Measurements from ENCODE around the gene ULBP1.
"Not testable (repeated sequence)": the region's sequence is repeated elsewhere in the genome, so short reads cannot be mapped to it uniquely, and the experiment has no call there.

Gene ULBP1

GRCh38 chr6:150018846-150019580 lies 55.3 kb downstream of the ULBP1 start:
- no peak overlapping the region for H3K27ac ChIP-seq
- no peak overlapping the region for H3K4me3 ChIP-seq

GRCh38 chr6:150021870-150022269 lies 58.1 kb downstream of the ULBP1 start:
- H3K4me3 ChIP-seq, H3K27ac ChIP-seq: not testable (repeated sequence)
